K562 (cell line): ENCODE data around the gene ACE. TPM values are rescaled to one million over a fixed set of nuclear protein-coding genes. Genes with fewer than 3 reads are reported as not detected.

Experiments
- ATF3 ChIP-seq, 2 experiments: fragments of 450-650 bp in 1 of 2; sonication (generic) in 1 of 2; formaldehyde crosslinking in 1 of 2; IDR thresholded peaks in 1 of 2; conservative IDR thresholded peaks in 1 of 2; 2 replicates each; pipeline versions ENCODE4 v1.6.1 to v1.8.1; 2016 to 2023; ENCODE audit warnings: mild to moderate bottlenecking in 2 of 2, moderate library complexity in 2 of 2, inconsistent platforms in 1 of 2, missing genetic modification reagents in 1 of 2
- EGR1 ChIP-seq: fragments of 450-650 bp; conservative IDR thresholded peaks from 2 replicates; pipeline ENCODE4 v1.6.1; 2017; ENCODE audit warnings: mild to moderate bottlenecking
- HMG20A ChIP-seq: fragments of 450-650 bp; formaldehyde crosslinking; conservative IDR thresholded peaks from 2 replicates; pipeline ENCODE4 v1.4.0; 2020; ENCODE audit warnings: mild to moderate bottlenecking, mixed read lengths
- HOXB6 ChIP-seq: fragments of 250-450 bp; sonication (Bioruptor Pico); IDR thresholded peaks from 2 replicates; pipeline ENCODE4 v1.5.1; 2022; ENCODE audit warnings: mild to moderate bottlenecking, borderline replicate concordance
- MNT ChIP-seq, 2 experiments: fragments of 450-650 bp; conservative IDR thresholded peaks; 2 replicates each; pipeline ENCODE4 v1.6.1; 2017; ENCODE audit warnings: mild to moderate bottlenecking in 2 of 2, moderate library complexity in 2 of 2
- TEAD1 ChIP-seq, 2 experiments: fragments of 450-650 bp in 1 of 2; sonication (generic) in 1 of 2; formaldehyde crosslinking; IDR thresholded peaks; 2 replicates each; pipeline versions ENCODE4 v1.4.0 to v1.8.0; 2020 to 2022; ENCODE audit warnings: mild to moderate bottlenecking in 2 of 2, missing genetic modification reagents in 1 of 2
- ZBTB7A ChIP-seq: IDR thresholded peaks from 2 replicates; pipeline ENCODE4 v1.6.1; 2011; ENCODE audit warnings: low read depth, mild to moderate bottlenecking, low read length, moderate library complexity, borderline replicate concordance; ENCODE audit not compliant: control insufficient read depth
- ZNF197 ChIP-seq: fragments of 200-800 bp; sonication (Bioruptor generic); IDR thresholded peaks from 2 replicates; pipeline ENCODE4 v1.6.1; 2016; ENCODE audit warnings: low read depth, missing genetic modification characterization, missing compliant biosample characterization
- ZNF41 ChIP-seq: fragments of 250-450 bp; sonication (Bioruptor Pico); conservative IDR thresholded peaks from 2 replicates; pipeline ENCODE4 v1.4.0; 2020; ENCODE audit warnings: mild to moderate bottlenecking
- polyA plus RNA-seq, 8 experiments: library from polyadenylated mRNA; depleted of rRNA in 4 of 8; stranded (reverse) in 5 of 8; unstranded in 3 of 8; fragments of >200 nt; fragmentation: Nextera tagmentation in 2 of 8; fragmentation: Illumina TruSeq in 1 of 8; extraction: Ambion mirVana in 2 of 8; extraction: Trizol in 1 of 8; gene quantifications; 2 replicates each; pipeline versions ENCODE4 v1.2.1 to v1.2.3, GENCODE V29; 2011 to 2014; ENCODE audit warnings: inconsistent platforms in 1 of 8, missing spikeins in 1 of 8
- total RNA-seq, 7 experiments: library from RNA; depleted of rRNA in 6 of 7; stranded (reverse); fragments of >200 nt in 6 of 7; fragmentation: Illumina TruSeq in 2 of 7; extraction: Trizol in 2 of 7; gene quantifications; 2 replicates each; pipeline versions ENCODE4 v1.2.1 to v1.2.3, GENCODE V29; 2011 to 2021; ENCODE audit warnings: low replicate concordance in 1 of 7

The ACE gene
- total and polyA plus RNA-seq, 9 of the 15 experiments (the other 6 are each of a cell fraction or from before 2014, with no cell fraction given), result 0.07 to 2.5 (median 0.47) TPM; not detected in 1

GRCh38 chr17:63431939-63432804, 44.7 kb upstream of the ACE start (continued):
- TF ChIP-seq ZNF197 (CRISPR knock-in tag) (no peak; the same call in 1 of the 2 replicates), HMG20A (CRISPR knock-in tag) (no peak), MNT (conservative IDR thresholded peaks at IDR 0.05) (peak; percentile 44 to 80; a peak in 3 of 4 replicates), TEAD1 (CRISPR knock-in tag; IDR thresholded peaks at IDR 0.05) (peak in 1 of 2 experiments; percentile 43; a peak in 1 of 4 replicates), ATF3 (IDR thresholded peaks at IDR 0.05) (peak; percentile 43; the same call in 1 of the 2 replicates), ATF3 (CRISPR knock-in tag; conservative IDR thresholded peaks at IDR 0.05) (no peak), ZNF41 (no peak), ZBTB7A (peak; percentile 88), EGR1 (peak; percentile 21; the same call in 1 of the 2 replicates), HOXB6 (no peak)
